Activated gamma-delta T cell treated with anti-CD3 and anti-CD28 coated beads, Interleukin-2, amount 50 U/mL, for 16 hours (primary cell): ENCODE measurements around the gene RGS6.

Experiments used
- DNase-seq: peaks from one replicate; pipeline ENCODE4 v3.0.0-alpha.2; 2020; ENCODE audit warnings: low read depth

RGS6 gene

GRCh38 chr14:71947947-71948500, 15.8 kb downstream of the RGS6 start:
- DNase-seq: no peak

GRCh38 chr14:71952381-71953363, 20.4 kb downstream of the RGS6 start:
- DNase-seq: no peak

GRCh38 chr14:71956920-71957563, 24.8 kb downstream of the RGS6 start:
- DNase-seq: no peak

- DNase-seq: no peak
Measured at GRCh38 chr14:71959055-71959454, 26.8 kb downstream of the RGS6 start.

GRCh38 chr14:71960494-71961353, 28.5 kb downstream of the RGS6 start:
- DNase-seq: no peak

GRCh38 chr14:71961972-71962371, 29.7 kb downstream of the RGS6 start:
- no peak for DNase-seq

- no peak for DNase-seq
Measured at GRCh38 chr14:71964716-71965115, 32.5 kb downstream of the RGS6 start.

GRCh38 chr14:71966528-71966927, 34.3 kb downstream of the RGS6 start:
- DNase-seq: no peak

GRCh38 chr14:71967704-71968103, 35.5 kb downstream of the RGS6 start:
- DNase-seq: no peak

- no peak for DNase-seq
Measured at GRCh38 chr14:71970272-71970671, 38.0 kb downstream of the RGS6 start.

- no peak for DNase-seq
Measured at GRCh38 chr14:71985538-71986189, 53.4 kb downstream of the RGS6 start.

- no peak for DNase-seq
Measured at GRCh38 chr14:71988476-71988875, 56.2 kb downstream of the RGS6 start.

GRCh38 chr14:71988939-71989338, 56.7 kb downstream of the RGS6 start:
- no peak for DNase-seq

- no peak for DNase-seq
Measured at GRCh38 chr14:71994416-71994815, 62.2 kb downstream of the RGS6 start.

- no peak for DNase-seq
Measured at GRCh38 chr14:71995741-71996140, 63.5 kb downstream of the RGS6 start.

- no peak for DNase-seq
Measured at GRCh38 chr14:71996610-71997009, 64.4 kb downstream of the RGS6 start.

GRCh38 chr14:72000907-72001306, 68.7 kb downstream of the RGS6 start:
- no peak for DNase-seq

- no peak for DNase-seq
Measured at GRCh38 chr14:72002731-72003130, 70.5 kb downstream of the RGS6 start.

GRCh38 chr14:72008666-72009065, 76.4 kb downstream of the RGS6 start:
- no peak for DNase-seq

- no peak for DNase-seq
Measured at GRCh38 chr14:72010474-72010873, 78.2 kb downstream of the RGS6 start.

- DNase-seq: no peak
Measured at GRCh38 chr14:72013721-72014345, 81.6 kb downstream of the RGS6 start.
